Measurements from ENCODE around the gene POLG. TPM values are rescaled to one million over a fixed set of nuclear protein-coding genes. Genes with fewer than 3 reads are reported as not detected.

POLG gene
- total RNA-seq, 4 donors from 2014 or later = 38.4 to 60.7 (median 52.9) TPM

DNA sequence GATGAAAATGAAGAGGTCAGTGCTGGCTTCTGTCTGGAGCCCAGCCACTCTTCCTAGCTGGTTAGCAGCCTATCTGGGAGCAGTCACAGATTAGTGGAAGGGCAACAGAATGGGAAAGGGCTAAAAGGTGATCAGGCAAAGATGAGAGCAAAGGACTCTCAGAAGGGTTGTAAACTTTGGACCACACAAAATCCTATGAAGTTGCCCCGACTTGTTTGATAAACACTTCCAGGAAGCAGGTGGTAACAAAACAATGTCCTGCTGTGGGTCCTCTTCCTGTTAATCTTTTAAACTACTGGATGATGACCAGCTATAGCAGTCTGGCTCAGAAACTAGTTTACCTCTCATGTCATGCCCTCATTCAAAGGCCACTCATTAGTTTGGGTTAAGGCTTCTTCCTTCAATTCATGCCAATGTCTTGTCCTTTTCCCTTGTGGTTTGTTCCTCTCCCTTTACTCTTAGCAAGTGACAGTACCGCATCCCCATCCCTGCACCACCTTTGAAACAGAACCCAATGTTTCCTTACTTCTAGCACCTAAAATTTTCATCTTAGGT, 19.2 kb downstream of the POLG start:
- peaks cover 0 to 7% (median 0%) of the 10 kb centered on the region in 3 donors for H3K4me1 ChIP-seq
- H3K9me3 ChIP-seq = no peaks in the 10 kb centered on the region
- intact Hi-C loops (cut with DNase I) = no loop called here
- no peak for DNase-seq
- H3K36me3 ChIP-seq = peaks cover 46 to 69% (median 48%) of the 10 kb centered on the region in 3 donors
- no peak overlapping the region for H3K27ac ChIP-seq
- H3K4me3 ChIP-seq = no peak overlapping the region
- H3K27me3 ChIP-seq = no peaks in the 10 kb centered on the region
- TF ChIP-seq CTCF (IDR thresholded peaks at IDR 0.05) = no peak
- no peak for TF ChIP-seq POLR2A (IDR thresholded peaks at IDR 0.05)
- 67 to 73% methylated on average over 2 of the region's 2 CpGs for WGBS, 2 donors

DNA sequence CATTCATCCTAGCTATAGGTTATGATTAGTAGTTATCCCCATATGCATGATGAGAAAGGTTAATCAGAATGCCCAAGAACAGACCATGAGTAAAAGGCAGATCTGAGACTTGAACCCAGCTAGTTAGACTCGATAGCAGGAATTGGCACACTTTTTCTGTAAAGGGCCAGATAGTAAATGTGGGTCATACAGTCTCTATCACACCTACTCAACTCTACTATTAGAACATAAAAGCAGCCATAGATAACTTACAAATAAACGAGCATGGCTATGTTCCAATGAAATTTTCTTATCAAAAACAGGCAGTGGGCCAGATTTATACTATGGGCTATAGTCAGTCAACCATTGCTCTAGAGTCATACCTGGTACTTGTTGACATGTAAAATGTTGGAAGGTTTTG, 24.6 kb downstream of the POLG start:
- Histone ChIP-seq H3K4me1 (peaks cover 0 to 14% (median 5%) of the 10 kb centered on the region in 3 donors), H3K27me3 (no peaks in the 10 kb centered on the region), H3K9me3 (no peaks in the 10 kb centered on the region), H3K4me3 (no peak overlapping the region), H3K36me3 (peaks cover 1 to 26% (median 2%) of the 10 kb centered on the region in 3 donors), H3K27ac (no peak overlapping the region)
- DNase-seq = no peak
- no peak for TF ChIP-seq POLR2A (IDR thresholded peaks at IDR 0.05)
- intact Hi-C loops (cut with DNase I) = no loop called here
- WGBS, 2 donors = 65 to 81% methylated on average over 2 of the region's 2 CpGs

DNA sequence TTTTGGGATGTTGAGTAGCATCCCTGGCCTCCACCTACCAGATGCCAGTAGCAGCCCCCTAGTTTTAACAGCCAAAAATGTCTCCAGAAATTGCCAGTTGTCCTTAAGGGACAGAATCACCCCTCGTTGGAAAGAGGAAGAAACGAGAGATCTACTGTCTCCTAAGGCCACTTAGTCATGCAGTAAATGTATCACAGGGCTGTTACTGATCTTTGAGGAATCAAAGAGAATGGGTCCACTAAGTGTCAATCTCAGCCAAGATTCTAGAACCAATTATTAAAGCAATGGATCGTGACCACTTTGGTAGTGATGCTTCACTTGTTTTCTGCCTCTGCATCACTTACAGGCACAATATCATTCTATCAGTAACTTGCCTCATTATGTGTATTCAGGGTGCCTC, 26.4 kb downstream of the POLG start:
- H3K27me3 ChIP-seq = no peaks in the 10 kb centered on the region
- H3K4me3 ChIP-seq = no peak overlapping the region
- H3K36me3 ChIP-seq = peaks cover 0 to 36% (median 0%) of the 10 kb centered on the region in 3 donors
- no peak for TF ChIP-seq POLR2A (IDR thresholded peaks at IDR 0.05)
- TF ChIP-seq CTCF (IDR thresholded peaks at IDR 0.05) = no peak
- DNase-seq = no peak
- no peaks in the 10 kb centered on the region for H3K9me3 ChIP-seq
- intact Hi-C loops (cut with DNase I) = no loop called here
- 55 to 59% methylated on average over 3 of the region's 3 CpGs for WGBS, 2 donors
- H3K4me1 ChIP-seq = peaks cover 0 to 7% (median 5%) of the 10 kb centered on the region in 3 donors
- H3K27ac ChIP-seq = no peak overlapping the region

- H3K4me3 ChIP-seq = no peak overlapping the region
- H3K36me3 ChIP-seq = peaks cover 0 to 33% (median 0%) of the 10 kb centered on the region in 3 donors
- DNase-seq = no peak
- intact Hi-C loops (cut with DNase I) = no loop called here
- TF ChIP-seq CTCF (IDR thresholded peaks at IDR 0.05) (no peak), POLR2A (IDR thresholded peaks at IDR 0.05) (no peak)
- no peak overlapping the region for H3K27ac ChIP-seq
- peaks cover 0 to 7% (median 5%) of the 10 kb centered on the region in 3 donors for H3K4me1 ChIP-seq
- no peaks in the 10 kb centered on the region for H3K27me3 ChIP-seq
- 80 to 92% methylated on average over 2 of the region's 2 CpGs for WGBS, 2 donors
- H3K9me3 ChIP-seq = no peaks in the 10 kb centered on the region
Observed at GRCh38 chr15:89307791-89308190, 26.8 kb downstream of the POLG start.

DNA sequence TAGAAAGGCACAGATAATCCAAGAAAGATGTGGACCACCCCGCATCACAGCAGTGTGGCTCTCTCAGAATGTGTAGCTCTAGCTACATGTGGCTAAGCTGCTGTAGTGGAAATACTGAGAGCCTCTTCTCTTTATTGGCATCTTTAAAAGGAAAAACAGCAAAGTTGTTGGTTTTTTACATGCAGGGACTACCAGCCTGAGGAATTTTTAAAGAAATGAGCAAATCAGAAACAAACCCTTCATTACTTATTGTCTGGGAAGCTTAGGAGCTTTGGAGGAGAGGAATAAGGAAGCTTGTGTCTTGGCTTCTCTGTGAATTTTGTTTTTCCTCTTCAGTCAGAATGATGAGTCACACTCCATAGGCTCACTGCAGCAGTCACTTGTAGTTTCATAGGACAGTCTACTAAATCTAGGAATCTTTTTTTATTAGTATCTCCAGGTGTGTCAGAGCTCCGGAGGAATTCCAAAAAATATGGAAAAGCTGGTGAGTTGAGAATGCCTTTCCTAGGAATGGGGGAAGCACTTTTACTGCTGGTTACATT, 27.5 kb downstream of the POLG start:
- H3K36me3 ChIP-seq = peaks cover 0 to 27% (median 0%) of the 10 kb centered on the region in 3 donors
- no peaks in the 10 kb centered on the region for H3K27me3 ChIP-seq
- H3K27ac ChIP-seq = no peak overlapping the region
- TF ChIP-seq POLR2A (IDR thresholded peaks at IDR 0.05) (no peak), CTCF (IDR thresholded peaks at IDR 0.05) (no peak)
- 81 to 91% methylated on average over 2 of the region's 2 CpGs for WGBS, 2 donors
- H3K4me3 ChIP-seq = no peak overlapping the region
- intact Hi-C loops (cut with DNase I) = no loop called here
- DNase-seq = no peak
- no peaks in the 10 kb centered on the region for H3K9me3 ChIP-seq
- H3K4me1 ChIP-seq = peaks cover 0 to 7% (median 5%) of the 10 kb centered on the region in 3 donors

Data from esophagus squamous epithelium (tissue), 5 donors.